SU-DHL-6 (cell line): ENCODE results near the gene AKAP8L.

Source experiments
- H2AFZ ChIP-seq: fragments of 200-600 bp; sonication (generic); 2 replicates; pipeline ENCODE4 v1.6.1; 2014; ENCODE audit warnings: low read depth, mild to moderate bottlenecking, moderate library complexity, mixed read lengths, antibody characterized with exemption, low read length; ENCODE audit not compliant: severe bottlenecking
- H3F3A ChIP-seq: fragments of 200-600 bp; shearing (Covaris generic); 2 replicates; pipeline ENCODE4 v1.6.0; 2016; ENCODE audit warnings: antibody characterized with exemption, mild to moderate bottlenecking; ENCODE audit not compliant: insufficient read depth
- H3K27ac ChIP-seq: fragments of 200-600 bp; sonication (generic); 2 replicates; pipeline ENCODE4 v1.5.1; 2016; ENCODE audit warnings: low read depth, mild to moderate bottlenecking, low read length, moderate library complexity, mixed read lengths
- H3K27me3 ChIP-seq: fragments of 200-600 bp; sonication (generic), shearing (Covaris generic); 2 replicates; pipeline ENCODE4 v1.6.0; 2014; ENCODE audit warnings: mild to moderate bottlenecking, low read length
- H3K36me3 ChIP-seq: fragments of 200-600 bp; sonication (generic); 2 replicates; pipeline ENCODE4 v1.6.1; 2014; ENCODE audit warnings: mild to moderate bottlenecking, low read length, mixed read lengths
- H3K4me2 ChIP-seq: fragments of 300-600, 200-600 bp; shearing (Covaris generic), sonication (generic); 2 replicates; pipeline ENCODE4 v1.6.0; 2014; ENCODE audit warnings: low read length, low read depth, mild to moderate bottlenecking; ENCODE audit not compliant: poor library complexity, severe bottlenecking
- H3K4me3 ChIP-seq: fragments of 200-600 bp; sonication (generic); 2 replicates; pipeline ENCODE4 v1.5.1; 2014; ENCODE audit warnings: antibody characterized with exemption, low read length, mild to moderate bottlenecking, mixed read lengths; ENCODE audit not compliant: insufficient read depth, poor library complexity, severe bottlenecking
- H3K79me2 ChIP-seq: fragments of 200-600 bp; sonication (generic); 2 replicates; pipeline ENCODE4 v1.6.1; 2014; ENCODE audit warnings: mild to moderate bottlenecking, low read length, moderate library complexity; ENCODE audit not compliant: insufficient read depth
- H3K9ac ChIP-seq: fragments of 200-600 bp; sonication (generic); 2 replicates; pipeline ENCODE4 v1.7.0; 2014; ENCODE audit warnings: mild to moderate bottlenecking, low read length
- H3K9me2 ChIP-seq: fragments of 200-600 bp; sonication (generic); replicated peaks from 2 replicates; pipeline ENCODE4 v1.6.1; 2014; ENCODE audit warnings: low read length; ENCODE audit not compliant: insufficient read depth
- H3K9me3 ChIP-seq: fragments of 200-600 bp; sonication (generic); 2 replicates; pipeline ENCODE4 v1.6.1; 2014; ENCODE audit warnings: low read length, mixed read lengths; ENCODE audit not compliant: insufficient read depth
- H4K20me1 ChIP-seq: fragments of 200-600 bp; sonication (generic); 2 replicates; pipeline ENCODE4 v1.6.1; 2014; ENCODE audit warnings: low read depth, mild to moderate bottlenecking, antibody characterized with exemption, low read length, moderate library complexity, mixed read lengths
- EZH2phosphoT487 ChIP-seq: fragments of 200-600 bp; sonication (generic), shearing (Covaris generic); conservative IDR thresholded peaks from 2 replicates; pipeline ENCODE4 v1.6.1; 2018; ENCODE audit warnings: mild to moderate bottlenecking, antibody characterized with exemption, low read length, moderate library complexity, mixed read lengths
- TF ChIP-seq, protein P1 (sequence below): fragments of 200-600 bp; sonication (generic); IDR thresholded peaks from one replicate; pipeline ENCODE4 v1.5.1; 2017; ENCODE audit warnings: antibody characterized with exemption, mild to moderate bottlenecking, low read length, moderate library complexity; ENCODE audit not compliant: insufficient read depth, poor library complexity, severe bottlenecking

Gene AKAP8L

DNA sequence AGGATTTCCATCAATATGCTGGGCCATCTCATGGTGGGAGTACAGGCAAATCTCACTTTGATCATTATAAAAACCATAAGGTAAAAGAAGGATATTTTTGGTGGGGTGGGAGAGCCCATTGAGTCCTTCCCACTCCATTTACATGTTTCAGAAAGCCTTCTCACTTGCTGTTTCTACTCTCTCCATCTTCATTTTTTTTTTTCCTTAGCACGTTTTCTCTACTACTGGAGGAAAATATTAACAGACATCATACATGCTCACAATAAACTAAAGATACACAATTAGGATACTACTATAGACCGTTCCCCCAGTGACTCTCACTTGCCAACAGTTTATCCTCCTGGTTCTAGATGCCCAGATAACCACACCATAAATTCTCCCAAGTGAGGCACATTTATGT lies 37.4 kb downstream of the AKAP8L start:
- H3K79me2 ChIP-seq = peaks cover 32% of the 10 kb centered on the region
- H3K9ac ChIP-seq = no peak overlapping the region
- H3K4me3 ChIP-seq = no peak overlapping the region
- H3K9me3 ChIP-seq = no peaks in the 10 kb centered on the region
- no peaks in the 10 kb centered on the region for H3K36me3 ChIP-seq
- peak overlapping the region; percentile 58 for H3K4me2 ChIP-seq
- TF ChIP-seq, protein P1, sequence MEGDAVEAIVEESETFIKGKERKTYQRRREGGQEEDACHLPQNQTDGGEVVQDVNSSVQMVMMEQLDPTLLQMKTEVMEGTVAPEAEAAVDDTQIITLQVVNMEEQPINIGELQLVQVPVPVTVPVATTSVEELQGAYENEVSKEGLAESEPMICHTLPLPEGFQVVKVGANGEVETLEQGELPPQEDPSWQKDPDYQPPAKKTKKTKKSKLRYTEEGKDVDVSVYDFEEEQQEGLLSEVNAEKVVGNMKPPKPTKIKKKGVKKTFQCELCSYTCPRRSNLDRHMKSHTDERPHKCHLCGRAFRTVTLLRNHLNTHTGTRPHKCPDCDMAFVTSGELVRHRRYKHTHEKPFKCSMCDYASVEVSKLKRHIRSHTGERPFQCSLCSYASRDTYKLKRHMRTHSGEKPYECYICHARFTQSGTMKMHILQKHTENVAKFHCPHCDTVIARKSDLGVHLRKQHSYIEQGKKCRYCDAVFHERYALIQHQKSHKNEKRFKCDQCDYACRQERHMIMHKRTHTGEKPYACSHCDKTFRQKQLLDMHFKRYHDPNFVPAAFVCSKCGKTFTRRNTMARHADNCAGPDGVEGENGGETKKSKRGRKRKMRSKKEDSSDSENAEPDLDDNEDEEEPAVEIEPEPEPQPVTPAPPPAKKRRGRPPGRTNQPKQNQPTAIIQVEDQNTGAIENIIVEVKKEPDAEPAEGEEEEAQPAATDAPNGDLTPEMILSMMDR = no peak
- TF ChIP-seq EZH2phosphoT487 = no peak
- no peak overlapping the region for H2AFZ ChIP-seq
- no peaks in the 10 kb centered on the region for H3K27me3 ChIP-seq
- no peaks in the 10 kb centered on the region for H3K9me2 ChIP-seq
- H3F3A ChIP-seq = peaks cover 31% of the 10 kb centered on the region
- H3K27ac ChIP-seq = peak overlapping the region; percentile 58; the same call in 1 of the 2 replicates
- H4K20me1 ChIP-seq = peaks cover 4% of the 10 kb centered on the region; the same call in 1 of the 2 replicates

DNA sequence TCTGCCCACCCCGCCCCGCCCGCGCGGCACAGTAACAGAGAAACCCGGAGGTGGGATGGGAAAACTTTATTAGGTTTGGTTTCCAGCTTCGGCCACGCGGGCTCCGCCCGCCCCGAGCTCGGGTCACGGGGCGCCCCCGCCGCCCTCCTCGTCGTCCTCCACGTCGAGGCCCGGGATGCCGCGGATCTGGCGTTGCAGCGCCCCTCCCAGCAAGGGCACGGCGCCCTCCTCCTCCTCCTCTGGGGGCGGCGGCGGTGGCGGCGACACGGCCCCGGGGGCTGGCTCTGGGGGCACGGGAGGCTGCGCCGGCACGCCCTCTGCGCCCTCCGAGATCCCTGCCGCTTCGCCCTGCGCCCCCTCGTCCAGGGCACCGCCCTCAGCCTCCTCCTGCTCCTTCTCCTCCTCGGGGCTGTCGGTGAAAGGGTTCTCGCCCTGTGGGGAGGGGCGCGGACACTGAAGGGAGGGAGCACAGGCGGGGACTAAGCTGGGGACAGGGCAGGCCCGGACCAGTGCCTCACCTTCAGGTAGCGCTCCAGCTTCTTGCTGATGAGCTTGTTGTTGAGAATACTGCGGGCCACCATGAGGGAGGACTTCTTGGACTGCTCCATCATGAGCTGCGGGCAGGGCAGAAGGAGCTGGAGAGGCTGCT lies 38.7 kb downstream of the AKAP8L start:
- Histone ChIP-seq H3K36me3 (no peaks in the 10 kb centered on the region), H2AFZ (peak overlapping the region; percentile 38)

DNA sequence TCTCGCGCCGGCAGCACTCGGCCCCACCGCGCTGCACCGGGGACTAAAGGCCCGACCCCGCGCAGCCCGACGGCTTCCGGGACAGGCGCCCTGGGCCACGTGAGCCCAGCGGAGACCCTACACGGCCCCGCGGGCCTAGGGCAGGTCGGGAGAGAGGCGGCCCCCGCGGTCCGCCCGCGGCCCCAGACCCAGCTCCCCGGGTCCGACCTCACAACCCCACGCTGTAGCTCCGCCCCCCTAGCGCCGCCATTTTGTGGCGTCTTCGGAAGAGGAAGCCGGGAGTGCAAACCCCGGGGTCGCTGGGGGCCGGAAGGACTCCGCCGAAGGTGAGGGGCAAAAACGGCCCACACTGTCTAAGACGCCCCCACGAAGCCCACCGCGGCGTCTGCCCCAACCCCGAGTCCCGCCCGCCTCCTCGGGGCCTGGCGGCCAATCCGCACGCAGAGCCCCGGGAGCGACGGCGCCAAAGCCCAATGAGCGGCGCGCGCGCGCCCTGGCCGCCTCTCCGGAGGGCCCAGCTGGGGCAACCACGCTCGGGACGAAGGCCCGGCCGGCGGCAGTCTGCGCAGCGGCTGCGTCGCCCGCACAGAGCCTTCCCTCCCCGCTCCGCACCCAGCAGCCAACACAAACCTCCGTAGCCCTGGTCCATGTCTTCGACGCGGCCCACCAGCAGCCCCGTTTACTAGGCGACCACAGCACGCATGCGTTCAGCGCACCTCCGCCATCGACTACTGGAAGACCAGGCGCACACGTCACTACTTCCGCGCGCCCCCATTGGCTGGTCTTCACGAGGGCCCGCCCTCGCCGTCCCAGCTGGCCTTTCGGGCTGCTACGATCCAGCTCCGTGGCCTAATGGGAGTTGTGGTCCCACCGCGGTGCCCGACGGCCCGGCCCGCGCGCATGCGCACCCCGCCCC lies 39.4 kb downstream of the AKAP8L start, which contains the start of gene AKAP8:
Gene AKAP8, minus strand, starts transcription at position 705 of the 916 bp plus-strand sequence. Its CDS starts 56 bp downstream, at position 649.
- Histone ChIP-seq H3K27ac (peak within 1 kb of the TSS; percentile 80), H3K36me3 (no peaks in the 10 kb centered on the region), H3K27me3 (no peaks in the 10 kb centered on the region), H3K4me2 (peak within 1 kb of the TSS; percentile 92), H3K9ac (peak within 1 kb of the TSS; percentile 87), H3K9me2 (no peaks in the 10 kb centered on the region), H3F3A (peaks cover 31% of the 10 kb centered on the region), H3K4me3 (peak within 1 kb of the TSS; percentile 74), H2AFZ (peak within 1 kb of the TSS; percentile 52), H3K9me3 (no peaks in the 10 kb centered on the region), H3K79me2 (peaks cover 49% of the 10 kb centered on the region), H4K20me1 (peaks cover 10% of the 10 kb centered on the region; the same call in 1 of the 2 replicates)
- no peak for TF ChIP-seq EZH2phosphoT487
- TF ChIP-seq, protein P1 = no peak

More for the DNA sequence above, 38.7 kb downstream of the AKAP8L start:
- no peaks in the 10 kb centered on the region for H3K9me3 ChIP-seq
- H3K9me2 ChIP-seq = no peaks in the 10 kb centered on the region
- peaks cover 6% of the 10 kb centered on the region; the same call in 1 of the 2 replicates for H4K20me1 ChIP-seq
- H3K27me3 ChIP-seq = no peaks in the 10 kb centered on the region
- H3K27ac ChIP-seq = peak overlapping the region; percentile 58
- peak overlapping the region; percentile 64 for H3K4me3 ChIP-seq
- peaks cover 31% of the 10 kb centered on the region for H3F3A ChIP-seq
- H3K9ac ChIP-seq = peak overlapping the region; percentile 87
- H3K79me2 ChIP-seq = peaks cover 41% of the 10 kb centered on the region
- peak overlapping the region; percentile 58 for H3K4me2 ChIP-seq
- TF ChIP-seq, protein P1 = no peak
- TF ChIP-seq EZH2phosphoT487 = no peak
